Spleen (tissue), 11 donors: ENCODE measurements around the gene SLC46A2. TPM values are rescaled to one million over a fixed set of nuclear protein-coding genes. Genes with fewer than 3 reads are reported as not detected.

Experiments
- DNase-seq: peaks from one replicate; pipeline ENCODE4 v3.0.0-alpha.2; 2020
- H3K27ac ChIP-seq, 8 donors: fragments of 200-600 bp; sonication (generic) in 7 of 8; 1 replicate in 4 of 8; 2 replicates in 4 of 8; pipeline versions ENCODE4 v1.5.0 to v1.8.0; 2016 to 2021; ENCODE audit warnings: inconsistent platforms in 4 of 8, mild to moderate bottlenecking in 4 of 8, moderate library complexity in 1 of 8
- H3K27me3 ChIP-seq, 7 donors: fragments of 200-600 bp; sonication (generic) in 6 of 7; replicated peaks in 1 of 7; 1 replicate in 4 of 7; 2 replicates in 3 of 7; pipeline versions ENCODE4 v1.5.0 to v1.8.0; 2016 to 2021; ENCODE audit warnings: inconsistent platforms in 3 of 7, mild to moderate bottlenecking in 1 of 7
- H3K36me3 ChIP-seq, 6 donors: fragments of 200-600 bp; sonication (generic) in 5 of 6; 1 replicate in 4 of 6; 2 replicates in 2 of 6; pipeline versions ENCODE4 v1.5.0 to v1.8.0; 2016 to 2021; ENCODE audit warnings: inconsistent platforms in 2 of 6
- H3K4me1 ChIP-seq, 6 donors: fragments of 200-600 bp; sonication (generic) in 5 of 6; 1 replicate in 3 of 6; 2 replicates in 3 of 6; pipeline versions ENCODE4 v1.5.0 to v1.8.0; 2016 to 2021; ENCODE audit warnings: inconsistent platforms in 3 of 6
- H3K4me3 ChIP-seq, 8 donors: fragments of 200-600 bp; sonication (generic) in 7 of 8; 1 replicate in 4 of 8; 2 replicates in 4 of 8; pipeline versions ENCODE4 v1.5.0 to v1.8.0; 2016 to 2021; ENCODE audit warnings: inconsistent platforms in 4 of 8, mild to moderate bottlenecking in 4 of 8, moderate library complexity in 2 of 8
- H3K9me3 ChIP-seq, 8 donors: fragments of 200-600 bp; sonication (generic) in 7 of 8; 1 replicate in 4 of 8; 2 replicates in 4 of 8; pipeline versions ENCODE4 v1.5.0 to v1.8.0; 2016 to 2021; ENCODE audit warnings: inconsistent platforms in 4 of 8
- POLR2A ChIP-seq, 3 donors: fragments of 450-650 bp; IDR thresholded peaks; one replicate each; pipeline ENCODE4 v1.5.1; 2017; ENCODE audit warnings: antibody characterized with exemption in 3 of 3, mild to moderate bottlenecking in 1 of 3
- POLR2AphosphoS5 ChIP-seq, 3 donors: sonication (generic); formaldehyde crosslinking; IDR thresholded peaks; one replicate each; pipeline ENCODE4 v1.5.1; 2017; ENCODE audit warnings: antibody characterized with exemption in 3 of 3
- WGBS, 5 donors: extraction: QIAGEN DNeasy Blood & Tissue Kit in 3 of 5; methylation state at CpG; one replicate each; pipeline versions ENCODE4 v1.1.5 to v1.1.7; 2013 to 2018; 5-methylcytosine and 5-hydroxymethylcytosine counted together
- intact Hi-C: fragments of 100-400 bp; cut with DNase I; formaldehyde crosslinking; loops from one replicate; pipeline ENCODE4 v1.15.0; 2023; ENCODE audit warnings: low total_unique reads
- polyA plus RNA-seq, 3 donors: library from polyadenylated mRNA; stranded (reverse); fragments of 200-250 nt; gene quantifications; one replicate each; pipeline ENCODE4 v1.2.1, GENCODE V29; 2013
- total RNA-seq, 7 donors: library from RNA; depleted of rRNA in 3 of 7; stranded (reverse); fragments of >200 nt in 3 of 7; fragmentation: NEBNext Ultra II Directional in 4 of 7; extraction: Animal tissue kit (Norgen Biotek cat#: 25700) in 4 of 7; gene quantifications; one replicate each; pipeline versions ENCODE4 v1.1.0 to v1.2.1, GENCODE V29; 2016 to 2021
- TF ChIP-seq, protein P1 (sequence below), 11 experiments: fragments of 200-600 bp in 7 of 11; fragments of 450-650 bp in 4 of 11; sonication (generic) in 4 of 11; IDR thresholded peaks in 8 of 11; conservative IDR thresholded peaks in 3 of 11; 1 replicate in 7 of 11; 2 replicates in 4 of 11; pipeline versions ENCODE4 v1.4.0 to v1.8.0; 2016 to 2021; ENCODE audit warnings: antibody characterized with exemption in 11 of 11, inconsistent platforms in 4 of 11, mild to moderate bottlenecking in 1 of 11
- donor health status: healthy with polysubstance abuse.
- donor health status: DM: no; HTN: no; CAD: no; lungs with moderate emphysema.
- donor health status: DM: no; HTN: no; CAD: no.
- donor health status: Bipolar disorder and iron deficiency.
- donor health status: healthy.
- donor health status: DM: no; HTN: no; CAD: no.
- donor health status: DM: yes; HTN: yes; CAD: no.

The SLC46A2 gene
- total and polyA plus RNA-seq, 10 donors = 0.20 to 5.8 (median 0.94) TPM

DNA sequence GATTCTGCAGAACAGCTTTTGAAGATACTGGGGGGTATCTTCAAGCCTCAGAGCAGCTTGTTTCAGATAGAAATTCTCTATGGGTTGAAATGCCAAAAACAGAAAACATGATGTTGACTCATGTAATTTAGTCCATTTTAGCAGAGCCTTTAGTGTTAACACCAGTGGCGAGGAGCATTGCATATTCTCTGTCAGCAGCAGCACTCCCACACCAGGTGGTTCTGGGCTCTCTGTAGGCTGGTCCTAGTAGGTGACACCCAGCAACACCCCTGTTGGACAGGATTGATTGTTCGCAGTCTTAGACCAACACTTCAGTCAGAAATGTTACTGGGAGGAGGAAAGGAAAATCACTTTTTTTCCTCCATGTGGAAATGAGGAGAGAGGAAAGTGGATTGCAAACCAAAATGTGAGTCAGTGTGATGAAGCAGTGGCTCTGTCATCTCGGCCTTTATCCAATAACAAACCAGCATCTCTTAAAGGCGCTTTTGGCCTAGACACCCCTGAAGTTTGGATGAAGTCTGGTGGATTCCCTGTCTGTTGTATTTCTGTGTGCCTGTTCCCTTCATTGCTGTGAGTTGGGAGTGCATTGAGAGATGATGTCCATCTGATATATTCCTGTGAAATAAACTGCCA is 16.8 kb downstream of the SLC46A2 start:
- TF ChIP-seq, protein P1, sequence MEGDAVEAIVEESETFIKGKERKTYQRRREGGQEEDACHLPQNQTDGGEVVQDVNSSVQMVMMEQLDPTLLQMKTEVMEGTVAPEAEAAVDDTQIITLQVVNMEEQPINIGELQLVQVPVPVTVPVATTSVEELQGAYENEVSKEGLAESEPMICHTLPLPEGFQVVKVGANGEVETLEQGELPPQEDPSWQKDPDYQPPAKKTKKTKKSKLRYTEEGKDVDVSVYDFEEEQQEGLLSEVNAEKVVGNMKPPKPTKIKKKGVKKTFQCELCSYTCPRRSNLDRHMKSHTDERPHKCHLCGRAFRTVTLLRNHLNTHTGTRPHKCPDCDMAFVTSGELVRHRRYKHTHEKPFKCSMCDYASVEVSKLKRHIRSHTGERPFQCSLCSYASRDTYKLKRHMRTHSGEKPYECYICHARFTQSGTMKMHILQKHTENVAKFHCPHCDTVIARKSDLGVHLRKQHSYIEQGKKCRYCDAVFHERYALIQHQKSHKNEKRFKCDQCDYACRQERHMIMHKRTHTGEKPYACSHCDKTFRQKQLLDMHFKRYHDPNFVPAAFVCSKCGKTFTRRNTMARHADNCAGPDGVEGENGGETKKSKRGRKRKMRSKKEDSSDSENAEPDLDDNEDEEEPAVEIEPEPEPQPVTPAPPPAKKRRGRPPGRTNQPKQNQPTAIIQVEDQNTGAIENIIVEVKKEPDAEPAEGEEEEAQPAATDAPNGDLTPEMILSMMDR (IDR thresholded peaks at IDR 0.05 in 8 of 11, conservative IDR thresholded peaks at IDR 0.05 in 3 of 11) = no peak
- no peak for TF ChIP-seq POLR2A (IDR thresholded peaks at IDR 0.05)
- TF ChIP-seq POLR2AphosphoS5 (IDR thresholded peaks at IDR 0.05) = no peak
- Histone ChIP-seq H3K4me1 (peaks cover 0 to 3% (median 0%) of the 10 kb centered on the region in 6 donors), H3K27ac (no peak overlapping the region), H3K9me3 (no peaks in the 10 kb centered on the region), H3K4me3 (no peak overlapping the region), H3K36me3 (peaks cover 0 to 61% (median 10%) of the 10 kb centered on the region in 6 donors), H3K27me3 (no peaks in the 10 kb centered on the region)
- DNase-seq = no peak
- intact Hi-C loops = no loop called here
- WGBS, 5 donors = 93 to 99% (median 95%) methylated on average over 4 of the region's 4 CpGs

DNA sequence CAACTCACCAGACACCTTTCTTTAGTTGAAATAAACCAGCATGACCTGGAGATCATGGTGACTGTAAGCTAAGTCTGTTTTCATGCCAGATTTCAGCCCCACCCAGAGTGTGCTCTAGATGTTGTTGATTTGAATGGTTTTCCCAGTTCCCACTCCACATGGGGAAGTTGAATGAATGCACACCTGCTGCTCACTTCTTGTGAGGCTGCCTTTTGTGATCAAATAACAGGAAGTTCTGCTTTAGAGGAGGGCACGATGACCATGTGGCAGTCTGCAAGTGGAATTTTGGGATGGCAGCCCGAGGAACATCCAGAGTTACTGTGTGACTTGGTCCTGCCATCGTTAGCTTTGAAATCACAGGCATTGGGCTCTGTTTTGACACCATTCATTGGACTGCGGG is 18.7 kb downstream of the SLC46A2 start:
- TF ChIP-seq, protein P1 (IDR thresholded peaks at IDR 0.05 in 8 of 11, conservative IDR thresholded peaks at IDR 0.05 in 3 of 11) = no peak
- TF ChIP-seq POLR2AphosphoS5 (IDR thresholded peaks at IDR 0.05) = no peak
- TF ChIP-seq POLR2A (IDR thresholded peaks at IDR 0.05) = no peak
- Histone ChIP-seq H3K27me3 (no peaks in the 10 kb centered on the region), H3K9me3 (no peaks in the 10 kb centered on the region), H3K36me3 (peaks cover 0 to 64% (median 17%) of the 10 kb centered on the region in 6 donors), H3K4me3 (no peak overlapping the region), H3K4me1 (peaks cover 0 to 16% (median 0%) of the 10 kb centered on the region in 6 donors), H3K27ac (no peak overlapping the region)
- WGBS, 5 donors = 45 to 66% (median 52%) methylated on average over 3 to 4 of the region's 4 CpGs
- no peak for DNase-seq
- intact Hi-C loops = no loop called here

GRCh38 chr9:112870556-112870955 is 20.1 kb downstream of the SLC46A2 start:
- Histone ChIP-seq H3K27me3 (no peaks in the 10 kb centered on the region), H3K4me3 (no peak overlapping the region), H3K36me3 (peaks cover 0 to 60% (median 13%) of the 10 kb centered on the region in 6 donors), H3K27ac (no peak overlapping the region), H3K4me1 (peaks cover 0 to 25% (median 0%) of the 10 kb centered on the region in 6 donors), H3K9me3 (no peaks in the 10 kb centered on the region)
- DNase-seq = no peak
- intact Hi-C loops = no loop called here
- WGBS, 5 donors = 82 to 98% (median 90%) methylated on average over 6 of the region's 6 CpGs
- TF ChIP-seq, protein P1 (IDR thresholded peaks at IDR 0.05 in 8 of 11, conservative IDR thresholded peaks at IDR 0.05 in 3 of 11) = no peak
- no peak for TF ChIP-seq POLR2A (IDR thresholded peaks at IDR 0.05)

DNA sequence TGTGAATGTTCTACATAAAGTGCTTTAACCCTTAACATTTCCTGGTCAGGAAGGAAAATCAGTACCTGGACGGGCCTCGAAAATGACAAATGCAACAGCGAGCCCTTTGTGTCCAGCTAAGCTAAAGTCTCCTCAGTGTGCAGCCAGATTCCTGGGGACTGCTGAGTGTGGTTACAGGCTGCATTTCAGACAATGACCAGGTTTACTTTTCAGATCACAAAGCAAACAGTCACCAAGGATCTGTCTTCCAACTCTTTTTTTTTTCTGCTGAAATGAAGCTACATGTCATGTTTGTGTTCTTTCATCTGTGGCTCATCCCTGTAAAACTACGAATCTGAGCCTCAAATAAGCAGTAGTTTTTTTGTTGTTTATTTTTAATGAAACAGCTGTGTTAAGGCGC is 20.8 kb downstream of the SLC46A2 start:
- no peaks in the 10 kb centered on the region for H3K27me3 ChIP-seq
- intact Hi-C loops = no loop called here
- no peak overlapping the region for H3K27ac ChIP-seq
- 92 to 97% (median 94%) methylated on average over 5 of the region's 5 CpGs for WGBS, 5 donors
- H3K9me3 ChIP-seq = no peaks in the 10 kb centered on the region
- TF ChIP-seq POLR2A (IDR thresholded peaks at IDR 0.05) (no peak), POLR2AphosphoS5 (IDR thresholded peaks at IDR 0.05) (no peak)
- H3K36me3 ChIP-seq = peaks cover 0 to 53% (median 13%) of the 10 kb centered on the region in 6 donors
- no peak overlapping the region for H3K4me3 ChIP-seq
- H3K4me1 ChIP-seq = peaks cover 0 to 25% (median 0%) of the 10 kb centered on the region in 6 donors
- DNase-seq = no peak
